Peyer's patch (tissue), 4 donors: ENCODE results near the gene NDST1. TPM values are rescaled to one million over a fixed set of nuclear protein-coding genes. Genes with fewer than 3 reads are reported as not detected.

Experiments used
- DNase-seq, 3 donors: peaks; one replicate each; pipeline ENCODE4 v3.0.0-alpha.2; 2017 to 2019
- H3K27ac ChIP-seq, 4 donors: fragments of 200-600 bp; sonication (generic); one replicate each; pipeline ENCODE4 v1.5.1; 2016 to 2019
- H3K27me3 ChIP-seq, 2 donors: fragments of 200-600 bp; sonication (generic); one replicate each; pipeline ENCODE4 v1.5.1; 2019
- H3K36me3 ChIP-seq, 3 donors: fragments of 200-600 bp; sonication (generic); one replicate each; pipeline ENCODE4 v1.5.1; 2016 to 2019
- H3K4me1 ChIP-seq, 4 donors: fragments of 200-600 bp; sonication (generic); one replicate each; pipeline ENCODE4 v1.5.1; 2016 to 2019
- H3K4me3 ChIP-seq, 4 donors: fragments of 200-600 bp; sonication (generic); 1 replicate in 3 of 4; 2 replicates in 1 of 4; pipeline ENCODE4 v1.5.1; 2016 to 2019; ENCODE audit warnings: mild to moderate bottlenecking in 1 of 4
- H3K9me3 ChIP-seq, 4 donors: fragments of 200-600 bp; sonication (generic); one replicate each; pipeline ENCODE4 v1.5.1; 2016 to 2019; ENCODE audit warnings: mild to moderate bottlenecking in 1 of 4
- CTCF ChIP-seq, 6 experiments: fragments of 450-650 bp in 4 of 6; fragments of 200-600 bp in 2 of 6; sonication (generic) in 1 of 6; IDR thresholded peaks; one replicate each; pipeline ENCODE4 v1.5.1; 2017 to 2019; ENCODE audit warnings: antibody characterized with exemption in 6 of 6, mild to moderate bottlenecking in 3 of 6, moderate library complexity in 1 of 6
- POLR2A ChIP-seq, 2 donors: fragments of 450-650 bp; IDR thresholded peaks; one replicate each; pipeline ENCODE4 v1.5.1; 2017; ENCODE audit warnings: antibody characterized with exemption in 2 of 2, mild to moderate bottlenecking in 2 of 2, moderate library complexity in 2 of 2
- total RNA-seq, 4 donors: library from RNA; depleted of rRNA; stranded (reverse); fragments of >200 nt; gene quantifications; one replicate each; pipeline ENCODE4 v1.1.0, GENCODE V29; 2016

Gene NDST1
- total RNA-seq, 4 donors from 2014 or later: 80.9 to 168 (median 118) TPM

- peak in 1 of 3 donors; percentile 44 for DNase-seq
- TF ChIP-seq POLR2A (IDR thresholded peaks at IDR 0.05) (no peak), CTCF (IDR thresholded peaks at IDR 0.05) (no peak)
- Histone ChIP-seq H3K27me3 (no peaks in the 10 kb centered on the region), H3K4me1 (peaks cover 0 to 77% (median 5%) of the 10 kb centered on the region in 4 donors), H3K36me3 (no peaks in the 10 kb centered on the region), H3K4me3 (no peak overlapping the region), H3K27ac (peak overlapping the region in 1 of 4 donors; percentile 15), H3K9me3 (no peaks in the 10 kb centered on the region)
Observed at GRCh38 chr5:150593996-150594395, 86.1 kb downstream of the NDST1 start.

GRCh38 chr5:150595466-150596031 lies 87.6 kb downstream of the NDST1 start:
- Histone ChIP-seq H3K27ac (peak overlapping the region in 2 of 4 donors; percentile 39 to 41), H3K36me3 (no peaks in the 10 kb centered on the region), H3K4me3 (no peak overlapping the region), H3K9me3 (no peaks in the 10 kb centered on the region), H3K4me1 (peaks cover 0 to 74% (median 2%) of the 10 kb centered on the region in 4 donors), H3K27me3 (no peaks in the 10 kb centered on the region)
- DNase-seq: peak in 1 of 3 donors; percentile 35
- TF ChIP-seq CTCF (IDR thresholded peaks at IDR 0.05): no peak
- no peak for TF ChIP-seq POLR2A (IDR thresholded peaks at IDR 0.05)

GRCh38 chr5:150596313-150596712 lies 88.4 kb downstream of the NDST1 start:
- no peak overlapping the region for H3K4me3 ChIP-seq
- TF ChIP-seq POLR2A (IDR thresholded peaks at IDR 0.05) (no peak), CTCF (IDR thresholded peaks at IDR 0.05) (no peak)
- peaks cover 0 to 66% (median 0%) of the 10 kb centered on the region in 4 donors for H3K4me1 ChIP-seq
- no peaks in the 10 kb centered on the region for H3K27me3 ChIP-seq
- no peaks in the 10 kb centered on the region for H3K9me3 ChIP-seq
- DNase-seq: peak in 1 of 3 donors; percentile 49
- H3K27ac ChIP-seq: peak overlapping the region in 2 of 4 donors; percentile 28 to 41
- no peaks in the 10 kb centered on the region for H3K36me3 ChIP-seq

GRCh38 chr5:150596826-150597225 lies 88.9 kb downstream of the NDST1 start:
- TF ChIP-seq CTCF (IDR thresholded peaks at IDR 0.05) (no peak), POLR2A (IDR thresholded peaks at IDR 0.05) (no peak)
- Histone ChIP-seq H3K27me3 (no peaks in the 10 kb centered on the region), H3K4me1 (peaks cover 0 to 61% (median 0%) of the 10 kb centered on the region in 4 donors), H3K36me3 (no peaks in the 10 kb centered on the region), H3K4me3 (no peak overlapping the region), H3K27ac (peak overlapping the region in 1 of 4 donors; percentile 28), H3K9me3 (no peaks in the 10 kb centered on the region)
- DNase-seq: no peak

GRCh38 chr5:150598006-150598405 lies 90.1 kb downstream of the NDST1 start:
- Histone ChIP-seq H3K27ac (peak overlapping the region in 2 of 4 donors; percentile 18 to 59), H3K9me3 (no peaks in the 10 kb centered on the region), H3K27me3 (no peaks in the 10 kb centered on the region), H3K36me3 (no peaks in the 10 kb centered on the region), H3K4me1 (peaks cover 0 to 54% (median 0%) of the 10 kb centered on the region in 4 donors), H3K4me3 (no peak overlapping the region)
- TF ChIP-seq CTCF (IDR thresholded peaks at IDR 0.05) (no peak), POLR2A (IDR thresholded peaks at IDR 0.05) (no peak)
- peak in 1 of 3 donors; percentile 47 for DNase-seq
